Measurements from ENCODE around the gene TCP11L2. TPM values are rescaled to one million over a fixed set of nuclear protein-coding genes. Genes with fewer than 3 reads are reported as not detected.

The TCP11L2 gene
- total and polyA plus RNA-seq, 3 donors from 2014 or later, result 15.8 to 33.9 (median 31.0) TPM

- no peaks in the 10 kb centered on the region for H3K4me1 ChIP-seq
- H3K27me3 ChIP-seq, result no peaks in the 10 kb centered on the region
- intact Hi-C loops (cut with DNase I; ENCODE audit: low total_unique reads), result no loop called here
- DNase-seq, result no peak
- H3K4me3 ChIP-seq, result no peak overlapping the region
- no peaks in the 10 kb centered on the region for H3K36me3 ChIP-seq (ENCODE audit: low read depth, missing control alignments)
- TF ChIP-seq CTCF (IDR thresholded peaks at IDR 0.05), result no peak
- no peak for TF ChIP-seq POLR2A (IDR thresholded peaks at IDR 0.05)
- 95 to 100% methylated on average over 1 of the region's 1 CpG for WGBS, 2 donors
- no peak overlapping the region for H3K27ac ChIP-seq
- H3K9me3 ChIP-seq, result no peaks in the 10 kb centered on the region
These were observed 13.3 kb upstream of the TCP11L2 start for GRCh38 chr12:106289196-106289681.

GRCh38 chr12:106290666-106291065, 11.9 kb upstream of the TCP11L2 start:
- TF ChIP-seq CTCF (IDR thresholded peaks at IDR 0.05), result no peak
- no peak for TF ChIP-seq POLR2A (IDR thresholded peaks at IDR 0.05)
- no peaks in the 10 kb centered on the region for H3K4me1 ChIP-seq
- intact Hi-C loops (cut with DNase I; ENCODE audit: low total_unique reads), result no loop called here
- no peaks in the 10 kb centered on the region for H3K9me3 ChIP-seq
- WGBS, 2 donors, result 85 to 90% methylated on average over 2 of the region's 2 CpGs
- no peaks in the 10 kb centered on the region for H3K36me3 ChIP-seq (ENCODE audit: low read depth, missing control alignments)
- no peak overlapping the region for H3K4me3 ChIP-seq
- no peaks in the 10 kb centered on the region for H3K27me3 ChIP-seq
- no peak for DNase-seq
- H3K27ac ChIP-seq, result no peak overlapping the region

GRCh38 chr12:106291342-106291741, 11.2 kb upstream of the TCP11L2 start:
- no peak overlapping the region for H3K4me3 ChIP-seq
- TF ChIP-seq POLR2A (IDR thresholded peaks at IDR 0.05) (no peak), CTCF (IDR thresholded peaks at IDR 0.05) (no peak)
- intact Hi-C loops (cut with DNase I; ENCODE audit: low total_unique reads), result no loop called here
- no peak for DNase-seq
- H3K9me3 ChIP-seq, result no peaks in the 10 kb centered on the region
- WGBS, 2 donors, result 80 to 83% methylated on average over 5 of the region's 5 CpGs
- no peaks in the 10 kb centered on the region for H3K27me3 ChIP-seq
- no peaks in the 10 kb centered on the region for H3K36me3 ChIP-seq (ENCODE audit: low read depth, missing control alignments)
- no peak overlapping the region for H3K27ac ChIP-seq
- H3K4me1 ChIP-seq, result no peaks in the 10 kb centered on the region

- WGBS, 2 donors, result 85 to 96% methylated on average over 5 of the region's 5 CpGs
- Histone ChIP-seq H3K4me1 (no peaks in the 10 kb centered on the region), H3K27me3 (no peaks in the 10 kb centered on the region), H3K4me3 (no peak overlapping the region), H3K27ac (no peak overlapping the region), H3K9me3 (no peaks in the 10 kb centered on the region), H3K36me3 (ENCODE audit: low read depth, missing control alignments) (no peaks in the 10 kb centered on the region)
- no peak for TF ChIP-seq POLR2A (IDR thresholded peaks at IDR 0.05)
- TF ChIP-seq CTCF (IDR thresholded peaks at IDR 0.05), result no peak
- intact Hi-C loops (cut with DNase I; ENCODE audit: low total_unique reads), result no loop called here
- no peak for DNase-seq
These were observed 10.2 kb upstream of the TCP11L2 start for GRCh38 chr12:106292339-106292738.

- Histone ChIP-seq H3K4me1 (peaks cover 6% of the 10 kb centered on the region), H3K36me3 (ENCODE audit: low read depth, missing control alignments) (no peaks in the 10 kb centered on the region), H3K9me3 (no peaks in the 10 kb centered on the region), H3K27me3 (no peaks in the 10 kb centered on the region), H3K27ac (no peak overlapping the region), H3K4me3 (no peak overlapping the region)
- intact Hi-C loops (cut with DNase I; ENCODE audit: low total_unique reads), result no loop called here
- no peak for DNase-seq
- 90 to 94% methylated on average over 8 of the region's 8 CpGs for WGBS, 2 donors
- TF ChIP-seq POLR2A (IDR thresholded peaks at IDR 0.05) (no peak), CTCF (IDR thresholded peaks at IDR 0.05) (no peak)
These were observed 6.2 kb upstream of the TCP11L2 start for GRCh38 chr12:106296179-106296877.

Measured in testis (tissue), 3 donors.